Thoracic aorta (tissue), 2 donors: ENCODE measurements around the gene ZNF334. TPM values are rescaled to one million over a fixed set of nuclear protein-coding genes. Genes with fewer than 3 reads are reported as not detected.

ENCODE experiments used
- ATAC-seq: fragments of 150-250 bp; one replicate; pipeline ENCODE4 v1.8.0; 2017; ENCODE audit warnings: low read depth; ENCODE audit not compliant: insufficient number of reproducible peaks, low FRiP score
- DNase-seq: peaks from one replicate; pipeline ENCODE4 v3.0.0-alpha.2; 2020; ENCODE audit warnings: low spot score
- H3K27ac ChIP-seq, 2 donors: fragments of 200-600 bp; sonication (generic); 1 replicate in 1 of 2; 2 replicates in 1 of 2; pipeline ENCODE4 v1.5.1; 2016; ENCODE audit warnings: mild to moderate bottlenecking in 2 of 2, moderate library complexity in 2 of 2
- H3K27me3 ChIP-seq: fragments of 200-600 bp; sonication (generic); replicated peaks from 2 replicates; pipeline ENCODE4 v1.6.0; 2016; ENCODE audit warnings: mild to moderate bottlenecking; ENCODE audit not compliant: insufficient read depth
- H3K36me3 ChIP-seq: fragments of 200-600 bp; sonication (generic); one replicate; pipeline ENCODE4 v1.5.1; 2016
- H3K4me1 ChIP-seq, 2 donors: fragments of 200-600 bp; sonication (generic); 1 replicate in 1 of 2; 2 replicates in 1 of 2; pipeline versions ENCODE4 v1.5.1 to v1.6.0; 2016; ENCODE audit warnings: low read depth in 2 of 2, mild to moderate bottlenecking in 1 of 2; ENCODE audit not compliant: control insufficient read depth in 1 of 2
- H3K4me3 ChIP-seq: fragments of 200-600 bp; sonication (generic); 2 replicates; pipeline ENCODE4 v1.5.1; 2016; ENCODE audit warnings: mild to moderate bottlenecking
- H3K9me3 ChIP-seq: fragments of 200-600 bp; sonication (generic); 2 replicates; pipeline ENCODE4 v1.5.1; 2016
- total RNA-seq, 2 donors: library from RNA; depleted of rRNA; stranded (reverse); fragments of >200 nt; gene quantifications; one replicate each; pipeline versions ENCODE4 v1.1.0 to v1.2.3, GENCODE V29; 2016
- TF ChIP-seq, protein P1 (sequence below): fragments of 200-600 bp; sonication (generic); IDR thresholded peaks from one replicate; pipeline ENCODE4 v1.5.1; 2019; ENCODE audit warnings: antibody characterized with exemption

ZNF334 gene
- total RNA-seq, 2 donors from 2014 or later: 0.49 to 3.0 TPM

DNA sequence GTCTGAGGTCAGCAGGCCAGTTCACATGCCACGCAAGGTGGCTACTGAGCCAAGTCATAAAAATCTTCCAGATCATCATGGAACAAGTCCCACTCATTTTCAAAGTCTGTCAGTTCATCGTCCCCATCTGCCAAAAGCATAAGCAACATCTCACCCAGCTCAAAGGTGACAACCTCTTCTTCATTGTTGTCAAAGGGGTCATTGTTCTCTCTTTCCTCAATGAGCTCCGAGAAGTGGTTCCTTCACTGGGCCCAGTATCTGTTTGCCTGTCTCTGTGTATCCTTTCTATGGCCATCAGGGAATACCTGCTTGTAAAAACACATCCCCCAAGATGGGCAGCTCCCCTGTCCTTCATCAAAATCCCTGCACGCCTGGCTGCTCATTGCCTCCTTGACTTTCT is 49.5 kb downstream of the ZNF334 start:
- no peak overlapping the region for H3K4me3 ChIP-seq
- no peak for DNase-seq
- H3K4me1 ChIP-seq: no peaks in the 10 kb centered on the region
- no peak overlapping the region for H3K27ac ChIP-seq
- H3K9me3 ChIP-seq: no peaks in the 10 kb centered on the region
- ATAC-seq: no peak
- no peaks in the 10 kb centered on the region for H3K36me3 ChIP-seq
- TF ChIP-seq, protein P1, sequence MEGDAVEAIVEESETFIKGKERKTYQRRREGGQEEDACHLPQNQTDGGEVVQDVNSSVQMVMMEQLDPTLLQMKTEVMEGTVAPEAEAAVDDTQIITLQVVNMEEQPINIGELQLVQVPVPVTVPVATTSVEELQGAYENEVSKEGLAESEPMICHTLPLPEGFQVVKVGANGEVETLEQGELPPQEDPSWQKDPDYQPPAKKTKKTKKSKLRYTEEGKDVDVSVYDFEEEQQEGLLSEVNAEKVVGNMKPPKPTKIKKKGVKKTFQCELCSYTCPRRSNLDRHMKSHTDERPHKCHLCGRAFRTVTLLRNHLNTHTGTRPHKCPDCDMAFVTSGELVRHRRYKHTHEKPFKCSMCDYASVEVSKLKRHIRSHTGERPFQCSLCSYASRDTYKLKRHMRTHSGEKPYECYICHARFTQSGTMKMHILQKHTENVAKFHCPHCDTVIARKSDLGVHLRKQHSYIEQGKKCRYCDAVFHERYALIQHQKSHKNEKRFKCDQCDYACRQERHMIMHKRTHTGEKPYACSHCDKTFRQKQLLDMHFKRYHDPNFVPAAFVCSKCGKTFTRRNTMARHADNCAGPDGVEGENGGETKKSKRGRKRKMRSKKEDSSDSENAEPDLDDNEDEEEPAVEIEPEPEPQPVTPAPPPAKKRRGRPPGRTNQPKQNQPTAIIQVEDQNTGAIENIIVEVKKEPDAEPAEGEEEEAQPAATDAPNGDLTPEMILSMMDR: no peak
- H3K27me3 ChIP-seq: no peaks in the 10 kb centered on the region

GRCh38 chr20:46461808-46462207 is 51.6 kb downstream of the ZNF334 start:
- Histone ChIP-seq H3K27me3 (no peaks in the 10 kb centered on the region), H3K9me3 (no peaks in the 10 kb centered on the region), H3K4me3 (no peak overlapping the region), H3K36me3 (no peaks in the 10 kb centered on the region), H3K27ac (no peak overlapping the region), H3K4me1 (no peaks in the 10 kb centered on the region)
- ATAC-seq (no peak), DNase-seq (no peak)
- TF ChIP-seq, protein P1: no peak

GRCh38 chr20:46458866-46459750 is 54.3 kb downstream of the ZNF334 start:
- ATAC-seq: no peak
- no peak overlapping the region for H3K27ac ChIP-seq
- TF ChIP-seq, protein P1: no peak
- peak overlapping the region; percentile 2 for H3K4me3 ChIP-seq
- H3K36me3 ChIP-seq: no peaks in the 10 kb centered on the region
- no peaks in the 10 kb centered on the region for H3K4me1 ChIP-seq
- H3K9me3 ChIP-seq: peaks cover 3% of the 10 kb centered on the region
- H3K27me3 ChIP-seq: no peaks in the 10 kb centered on the region
- DNase-seq: no peak

DNA sequence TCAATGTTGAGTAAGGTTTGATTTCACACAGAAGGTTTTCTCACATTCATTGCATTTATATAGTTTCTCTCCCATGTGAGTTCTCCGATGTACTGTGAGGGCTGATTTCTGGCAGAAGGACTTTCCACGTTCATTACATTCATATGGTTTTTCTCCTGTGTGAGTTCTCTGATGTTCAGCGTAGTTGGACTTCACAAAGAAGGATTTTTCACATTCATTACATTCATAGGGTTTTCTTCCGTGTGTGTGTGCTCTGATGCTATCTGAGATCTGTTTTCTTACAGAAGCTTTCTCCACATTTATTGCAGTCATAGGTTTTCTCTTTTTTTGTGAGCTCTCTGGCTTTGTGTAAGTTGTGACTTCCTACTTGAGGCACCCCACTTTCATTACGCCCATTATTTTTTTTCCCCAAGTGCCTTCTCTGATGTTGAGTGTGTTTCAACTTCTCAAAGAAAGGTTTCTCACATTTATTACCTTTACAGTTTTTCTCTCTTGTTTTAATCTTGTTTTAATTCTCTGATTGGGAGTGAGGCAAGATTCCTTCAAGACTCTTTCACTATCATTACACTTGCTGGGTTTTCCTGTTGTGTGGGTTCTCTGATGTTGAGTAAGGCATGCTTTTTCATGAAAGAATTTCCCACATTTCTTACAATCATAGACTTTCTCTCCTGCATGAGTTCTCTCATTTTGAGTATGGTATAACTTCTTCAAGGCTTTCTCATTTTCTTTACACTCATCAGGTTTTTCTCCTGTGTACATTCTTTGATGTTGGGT is 56.9 kb downstream of the ZNF334 start:
- ATAC-seq (no peak), DNase-seq (no peak)
- Histone ChIP-seq H3K4me1 (no peaks in the 10 kb centered on the region), H3K9me3 (peaks cover 3% of the 10 kb centered on the region), H3K4me3 (no peak overlapping the region), H3K27ac (no peak overlapping the region), H3K36me3 (no peaks in the 10 kb centered on the region), H3K27me3 (no peaks in the 10 kb centered on the region)
- TF ChIP-seq, protein P1: no peak

DNA sequence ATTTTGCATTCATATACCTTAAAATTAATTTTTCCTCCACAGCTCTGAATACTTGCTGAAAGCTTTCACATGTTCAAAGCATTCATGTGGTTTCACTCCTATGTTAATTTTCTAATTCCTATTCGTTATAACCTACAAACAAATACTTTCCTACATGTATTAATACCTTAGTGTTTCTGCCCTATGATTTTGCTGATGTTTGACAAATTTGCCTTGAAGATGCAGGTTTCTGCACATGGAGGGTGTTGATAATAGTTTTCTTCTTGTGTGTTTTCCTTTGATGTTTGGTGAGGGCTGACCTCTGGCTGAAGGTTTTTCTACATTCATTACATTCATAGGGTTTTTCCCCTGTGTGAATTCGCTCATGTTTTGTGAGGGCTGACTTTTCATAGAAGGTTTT is 57.6 kb downstream of the ZNF334 start:
- TF ChIP-seq, protein P1: no peak
- no peak for DNase-seq
- H3K27me3 ChIP-seq: no peaks in the 10 kb centered on the region
- ATAC-seq: no peak
- no peak overlapping the region for H3K4me3 ChIP-seq
- no peak overlapping the region for H3K27ac ChIP-seq
- H3K36me3 ChIP-seq: no peaks in the 10 kb centered on the region
- peaks cover 3% of the 10 kb centered on the region for H3K9me3 ChIP-seq
- no peaks in the 10 kb centered on the region for H3K4me1 ChIP-seq
